ENCODE data around the gene DCTN5.

DNA sequence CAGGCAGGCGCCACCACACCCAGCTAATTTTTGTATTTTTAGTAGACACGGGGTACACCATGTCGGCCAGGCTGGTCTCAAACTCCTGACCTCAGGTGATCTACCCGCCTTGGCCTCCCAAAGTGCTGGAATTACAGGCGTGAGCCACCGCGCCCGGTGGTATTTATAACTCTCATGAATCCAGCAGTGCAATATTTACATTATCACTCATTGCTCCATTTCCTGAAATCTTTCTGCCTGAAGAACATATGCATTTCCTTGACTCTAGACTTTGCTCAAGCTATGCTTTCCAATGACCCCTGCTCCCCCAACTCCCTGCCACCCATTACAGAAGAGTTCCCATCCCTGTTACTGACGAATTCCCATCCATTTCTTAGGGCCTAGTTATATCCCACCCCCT lies 25.5 kb upstream of the DCTN5 start:
- TF ChIP-seq POLR2A (IDR thresholded peaks at IDR 0.05): no peak
- TF ChIP-seq, protein P1, sequence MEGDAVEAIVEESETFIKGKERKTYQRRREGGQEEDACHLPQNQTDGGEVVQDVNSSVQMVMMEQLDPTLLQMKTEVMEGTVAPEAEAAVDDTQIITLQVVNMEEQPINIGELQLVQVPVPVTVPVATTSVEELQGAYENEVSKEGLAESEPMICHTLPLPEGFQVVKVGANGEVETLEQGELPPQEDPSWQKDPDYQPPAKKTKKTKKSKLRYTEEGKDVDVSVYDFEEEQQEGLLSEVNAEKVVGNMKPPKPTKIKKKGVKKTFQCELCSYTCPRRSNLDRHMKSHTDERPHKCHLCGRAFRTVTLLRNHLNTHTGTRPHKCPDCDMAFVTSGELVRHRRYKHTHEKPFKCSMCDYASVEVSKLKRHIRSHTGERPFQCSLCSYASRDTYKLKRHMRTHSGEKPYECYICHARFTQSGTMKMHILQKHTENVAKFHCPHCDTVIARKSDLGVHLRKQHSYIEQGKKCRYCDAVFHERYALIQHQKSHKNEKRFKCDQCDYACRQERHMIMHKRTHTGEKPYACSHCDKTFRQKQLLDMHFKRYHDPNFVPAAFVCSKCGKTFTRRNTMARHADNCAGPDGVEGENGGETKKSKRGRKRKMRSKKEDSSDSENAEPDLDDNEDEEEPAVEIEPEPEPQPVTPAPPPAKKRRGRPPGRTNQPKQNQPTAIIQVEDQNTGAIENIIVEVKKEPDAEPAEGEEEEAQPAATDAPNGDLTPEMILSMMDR (IDR thresholded peaks at IDR 0.05): no peak
- no peak for TF ChIP-seq EP300 (IDR thresholded peaks at IDR 0.05)
- TF ChIP-seq POLR2AphosphoS5 (IDR thresholded peaks at IDR 0.05): no peak
